Measurements from ENCODE around the gene SYNPR.

DNA sequence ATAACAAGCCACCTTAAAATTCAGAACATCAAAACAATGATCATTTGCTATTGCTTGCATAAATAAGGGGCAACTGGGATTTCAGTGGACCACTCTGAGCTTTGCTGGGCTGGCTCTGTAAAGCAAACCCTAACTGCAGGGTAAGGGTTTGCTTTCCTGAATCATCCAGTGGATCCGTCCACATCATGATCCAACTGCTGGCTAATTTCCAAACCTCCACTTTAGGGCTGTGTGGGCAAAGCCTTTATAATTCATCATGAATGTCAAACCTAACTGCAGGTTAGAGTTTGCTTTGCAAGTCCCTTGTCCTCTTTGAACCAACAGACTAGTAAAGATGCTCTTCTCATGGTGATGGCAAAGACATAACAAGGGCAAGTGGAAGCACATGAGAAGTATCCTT is 76.1 kb downstream of the SYNPR start:
- TF ChIP-seq, protein P1, sequence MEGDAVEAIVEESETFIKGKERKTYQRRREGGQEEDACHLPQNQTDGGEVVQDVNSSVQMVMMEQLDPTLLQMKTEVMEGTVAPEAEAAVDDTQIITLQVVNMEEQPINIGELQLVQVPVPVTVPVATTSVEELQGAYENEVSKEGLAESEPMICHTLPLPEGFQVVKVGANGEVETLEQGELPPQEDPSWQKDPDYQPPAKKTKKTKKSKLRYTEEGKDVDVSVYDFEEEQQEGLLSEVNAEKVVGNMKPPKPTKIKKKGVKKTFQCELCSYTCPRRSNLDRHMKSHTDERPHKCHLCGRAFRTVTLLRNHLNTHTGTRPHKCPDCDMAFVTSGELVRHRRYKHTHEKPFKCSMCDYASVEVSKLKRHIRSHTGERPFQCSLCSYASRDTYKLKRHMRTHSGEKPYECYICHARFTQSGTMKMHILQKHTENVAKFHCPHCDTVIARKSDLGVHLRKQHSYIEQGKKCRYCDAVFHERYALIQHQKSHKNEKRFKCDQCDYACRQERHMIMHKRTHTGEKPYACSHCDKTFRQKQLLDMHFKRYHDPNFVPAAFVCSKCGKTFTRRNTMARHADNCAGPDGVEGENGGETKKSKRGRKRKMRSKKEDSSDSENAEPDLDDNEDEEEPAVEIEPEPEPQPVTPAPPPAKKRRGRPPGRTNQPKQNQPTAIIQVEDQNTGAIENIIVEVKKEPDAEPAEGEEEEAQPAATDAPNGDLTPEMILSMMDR (IDR thresholded peaks at IDR 0.05), result no peak
- TF ChIP-seq POLR2AphosphoS5 (IDR thresholded peaks at IDR 0.05) (no peak), POLR2A (IDR thresholded peaks at IDR 0.05) (no peak)
